ENCODE measurements around the gene ZNF503.

ZNF503 gene

GRCh38 chr10:75425291-75426079, 23.9 kb upstream of the ZNF503 start:
- no peak for TF ChIP-seq CTCF (IDR thresholded peaks at IDR 0.05; ENCODE audit: low read depth, low read length)
- no peak for DNase-seq (ENCODE audit: extremely low read depth, low read depth)

GRCh38 chr10:75424571-75424970, 23.0 kb upstream of the ZNF503 start:
- no peak for DNase-seq (ENCODE audit: extremely low read depth, low read depth)
- TF ChIP-seq CTCF (IDR thresholded peaks at IDR 0.05; ENCODE audit: low read depth, low read length) = no peak

GRCh38 chr10:75422913-75423312, 21.3 kb upstream of the ZNF503 start:
- no peak for DNase-seq (ENCODE audit: extremely low read depth, low read depth)
- no peak for TF ChIP-seq CTCF (IDR thresholded peaks at IDR 0.05; ENCODE audit: low read depth, low read length)

- DNase-seq (ENCODE audit: extremely low read depth, low read depth) = no peak
- no peak for TF ChIP-seq CTCF (IDR thresholded peaks at IDR 0.05; ENCODE audit: low read depth, low read length)
These were observed 17.1 kb upstream of the ZNF503 start for GRCh38 chr10:75418712-75419111.

GRCh38 chr10:75418293-75418692, 16.7 kb upstream of the ZNF503 start:
- DNase-seq (ENCODE audit: extremely low read depth, low read depth) = no peak
- no peak for TF ChIP-seq CTCF (IDR thresholded peaks at IDR 0.05; ENCODE audit: low read depth, low read length)

GRCh38 chr10:75417522-75417927, 16.0 kb upstream of the ZNF503 start:
- TF ChIP-seq CTCF (IDR thresholded peaks at IDR 0.05; ENCODE audit: low read depth, low read length) = no peak
- DNase-seq (ENCODE audit: extremely low read depth, low read depth) = no peak

GRCh38 chr10:75414527-75414926, 13.0 kb upstream of the ZNF503 start:
- DNase-seq (ENCODE audit: extremely low read depth, low read depth) = no peak
- TF ChIP-seq CTCF (IDR thresholded peaks at IDR 0.05; ENCODE audit: low read depth, low read length) = no peak
